CD4-positive, alpha-beta T cell treated with Interleukin-21 for 1 hour (primary cell): ENCODE measurements around the gene THBS3.
"Not testable (repeated sequence)": the region's sequence is repeated elsewhere in the genome, so short reads cannot be mapped to it uniquely, and the experiment has no call there.

Experiments used
- DNase-seq: peaks from one replicate; pipeline ENCODE4 v3.0.0-alpha.2; 2020

The THBS3 gene

GRCh38 chr1:155172732-155173477 lies 34.8 kb downstream of the THBS3 start, which contains the start of gene KRTCAP2:
KRTCAP2 (minus strand) TSS chr1:155173304; CDS start chr1:155173224, 80 bp downstream.
- peak; percentile 96 for DNase-seq

- no peak for DNase-seq
These were observed 35.6 kb downstream of the THBS3 start for GRCh38 chr1:155171836-155172731.

- no peak for DNase-seq
These were observed 36.9 kb downstream of the THBS3 start for GRCh38 chr1:155170806-155171205.

- no peak for DNase-seq
These were observed 37.5 kb downstream of the THBS3 start for GRCh38 chr1:155170101-155170785.

GRCh38 chr1:155169541-155169940 lies 38.2 kb downstream of the THBS3 start:
- DNase-seq, result no peak

GRCh38 chr1:155168456-155169210 lies 39.1 kb downstream of the THBS3 start:
- no peak for DNase-seq

GRCh38 chr1:155168105-155168445 lies 39.6 kb downstream of the THBS3 start:
- not testable (repeated sequence) for DNase-seq

GRCh38 chr1:155167166-155168104 lies 40.3 kb downstream of the THBS3 start:
- DNase-seq, result peak; percentile 86

GRCh38 chr1:155166471-155167165 lies 41.1 kb downstream of the THBS3 start:
- DNase-seq, result no peak

GRCh38 chr1:155166051-155166470 lies 41.6 kb downstream of the THBS3 start:
- DNase-seq, result no peak

GRCh38 chr1:155164625-155165024 lies 43.1 kb downstream of the THBS3 start:
- not testable (repeated sequence) for DNase-seq

- not testable (repeated sequence) for DNase-seq
These were observed 43.9 kb downstream of the THBS3 start for GRCh38 chr1:155163785-155164184.

GRCh38 chr1:155162631-155163030 lies 45.1 kb downstream of the THBS3 start:
- not testable (repeated sequence) for DNase-seq

- DNase-seq, result no peak
These were observed 47.6 kb downstream of the THBS3 start for GRCh38 chr1:155160128-155160527.

- DNase-seq, result no peak
These were observed 48.7 kb downstream of the THBS3 start for GRCh38 chr1:155158991-155159390.

- DNase-seq, result not testable (repeated sequence)
These were observed 51.6 kb downstream of the THBS3 start for GRCh38 chr1:155155996-155156643.
